GM18507 (cell line): ENCODE measurements around the gene ELOF1.
"Not testable (repeated sequence)": the region's sequence is repeated elsewhere in the genome, so short reads cannot be mapped to it uniquely, and the experiment has no call there.

Experiments
- DNase-seq: peaks from one replicate; pipeline ENCODE4 v3.0.0; 2011; ENCODE audit warnings: low read depth; ENCODE audit not compliant: insufficient read length; ENCODE audit errors: extremely low spot score
- FAIRE-seq: peaks from 2 replicates; lab custom pipeline; 2011; peaks lifted over from hg19 to GRCh38; lab: Jason Lieb, UNC

The ELOF1 gene

DNA sequence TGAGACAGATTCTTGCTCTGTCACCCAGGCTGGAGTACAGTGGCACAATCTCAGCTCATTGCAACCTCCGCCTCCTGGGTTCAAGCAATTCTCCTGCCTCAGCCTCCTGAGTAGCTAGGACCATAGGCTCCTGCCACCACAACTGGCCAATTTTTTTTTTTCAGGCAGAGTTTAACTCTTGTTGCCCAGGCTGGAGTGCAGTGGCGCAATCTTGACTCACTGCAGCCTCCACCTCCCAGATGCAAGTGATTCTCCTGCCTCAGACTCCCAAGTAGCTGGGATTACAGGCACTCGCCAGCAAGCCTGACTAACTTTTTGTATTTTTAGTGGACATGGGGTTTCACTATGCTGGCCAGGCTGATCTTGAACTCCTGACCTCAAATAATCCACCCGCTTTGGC, 14.7 kb upstream of the ELOF1 start:
- not testable (repeated sequence) for DNase-seq, FAIRE-seq

- not testable (repeated sequence) for FAIRE-seq
These were observed 14.3 kb upstream of the ELOF1 start for GRCh38 chr19:11573354-11573753.

DNA sequence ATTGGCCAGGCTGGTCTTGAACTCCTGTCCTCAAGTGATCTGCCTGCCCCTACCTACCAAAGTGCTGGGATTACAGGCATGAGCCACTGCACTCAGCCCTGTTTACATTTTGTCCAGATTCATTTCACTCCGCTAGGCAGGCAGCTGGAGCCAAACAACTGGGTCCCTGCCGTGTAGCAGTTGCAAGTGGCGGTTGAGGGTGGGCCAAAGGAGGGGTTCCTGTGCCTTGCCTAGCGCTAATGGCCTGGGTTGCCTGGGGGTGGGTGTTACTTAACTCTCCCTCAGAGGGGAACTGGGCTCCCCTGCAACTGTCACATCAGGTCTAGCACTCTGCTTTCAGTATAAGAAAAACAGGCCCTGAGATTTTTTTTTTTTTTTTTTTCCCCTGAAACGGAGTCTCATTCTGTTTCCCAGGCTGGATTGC, 11.0 kb upstream of the ELOF1 start:
- DNase-seq, result no peak
- no peak for FAIRE-seq

More at GRCh38 chr19:11573354-11573753, 14.3 kb upstream of the ELOF1 start:
- DNase-seq, result not testable (repeated sequence)

- FAIRE-seq (no peak), DNase-seq (no peak)
These were observed 7.1 kb upstream of the ELOF1 start for GRCh38 chr19:11566164-11566563.

DNA sequence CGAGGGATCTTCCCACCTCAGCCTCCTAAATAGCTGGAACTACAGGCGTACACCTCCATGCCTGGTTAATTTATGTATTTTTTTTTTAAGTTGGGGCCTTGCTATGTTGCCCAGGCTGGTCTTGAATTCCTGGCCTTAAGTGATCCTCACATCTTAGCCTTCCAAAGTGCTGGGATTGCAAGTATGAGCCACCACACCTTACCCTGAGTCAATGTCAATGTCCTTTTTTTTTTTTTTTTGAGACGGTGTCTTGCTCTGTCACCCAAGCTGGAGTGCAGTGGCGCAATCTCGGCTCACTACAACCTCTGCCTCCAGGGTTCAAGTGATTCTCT, 6.6 kb upstream of the ELOF1 start:
- FAIRE-seq, DNase-seq: not testable (repeated sequence)

DNA sequence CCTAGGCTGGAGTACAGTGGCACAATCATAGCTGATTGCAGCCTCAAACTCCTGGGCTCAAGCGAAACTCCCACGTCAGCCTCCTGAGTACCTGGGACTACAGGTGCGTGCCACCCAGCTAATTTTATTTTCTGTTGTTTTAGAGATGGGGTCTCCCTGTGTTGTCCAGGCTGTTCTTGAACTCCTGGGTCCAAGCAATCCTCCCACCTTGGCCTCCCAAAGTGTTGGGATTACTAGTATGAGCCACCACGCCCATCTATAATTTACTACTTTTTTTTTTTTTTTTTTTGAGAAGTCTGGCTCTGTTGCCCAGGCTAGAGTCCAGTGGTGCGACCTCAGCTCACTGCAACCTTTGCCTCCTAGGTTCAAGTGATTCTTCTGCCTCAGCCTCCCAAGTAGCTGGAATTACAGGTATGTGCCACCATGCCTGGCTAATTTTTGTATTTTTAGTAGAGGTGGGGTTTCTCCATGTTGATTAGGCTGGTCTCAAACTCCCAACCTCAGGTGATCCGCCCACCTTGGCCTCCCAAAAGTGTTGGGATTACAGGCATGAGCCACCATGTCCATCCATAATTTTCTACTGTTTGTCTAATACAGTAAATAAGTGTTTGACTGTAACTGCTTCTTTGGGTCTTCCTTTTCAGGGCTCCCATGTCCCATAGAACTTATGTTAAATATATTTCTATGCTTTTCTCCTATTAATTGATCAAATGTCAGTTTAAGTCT, 5.2 kb upstream of the ELOF1 start:
- FAIRE-seq, DNase-seq: not testable (repeated sequence)

DNA sequence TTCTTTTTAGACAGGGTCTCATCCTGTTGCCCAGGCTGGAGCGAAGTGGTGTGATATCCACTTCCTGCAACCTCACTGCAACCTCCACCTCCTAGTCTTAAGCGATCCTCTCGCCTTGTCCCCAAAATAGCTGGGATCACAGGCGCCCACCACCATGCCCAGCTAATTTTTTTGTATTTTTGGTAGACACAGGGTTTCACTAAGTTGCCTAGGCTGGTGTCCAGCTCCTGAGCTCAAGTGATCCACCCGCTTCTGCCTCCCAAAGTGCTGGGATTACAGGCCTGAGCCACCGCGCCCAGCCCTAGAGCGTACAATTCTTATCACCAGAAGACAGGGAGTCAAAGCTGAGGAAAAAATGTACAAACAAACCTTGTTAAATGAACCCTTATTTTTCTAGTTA, 4.5 kb upstream of the ELOF1 start:
- no peak for DNase-seq
- FAIRE-seq, result no peak

GRCh38 chr19:11560404-11561051, 1.5 kb upstream of the ELOF1 start:
- FAIRE-seq (peak; percentile 88), DNase-seq (peak; percentile 46)

- DNase-seq (no peak), FAIRE-seq (no peak)
These were observed 2.2 kb downstream of the ELOF1 start for GRCh38 chr19:11556634-11557420.

DNA sequence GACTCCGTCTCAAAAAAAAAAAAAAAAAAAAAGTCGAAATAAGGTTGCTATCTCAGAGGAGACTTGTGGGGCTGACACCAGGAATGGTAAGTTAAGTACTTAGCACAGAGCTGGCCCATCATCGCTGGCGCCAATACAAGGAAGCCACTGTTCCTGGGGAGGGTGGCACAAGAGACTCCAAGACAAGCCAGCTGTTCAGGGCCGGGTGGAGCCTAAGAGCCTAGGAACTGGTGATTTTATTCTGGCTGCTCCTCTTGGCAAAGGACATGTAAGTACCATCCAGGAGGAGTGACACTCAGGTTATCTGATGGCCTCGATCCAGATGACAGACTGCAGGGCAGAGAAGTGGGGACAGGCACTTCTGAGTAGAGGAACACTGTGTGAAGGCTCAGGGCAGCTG, 3.8 kb downstream of the ELOF1 start:
- no peak for FAIRE-seq

DNA sequence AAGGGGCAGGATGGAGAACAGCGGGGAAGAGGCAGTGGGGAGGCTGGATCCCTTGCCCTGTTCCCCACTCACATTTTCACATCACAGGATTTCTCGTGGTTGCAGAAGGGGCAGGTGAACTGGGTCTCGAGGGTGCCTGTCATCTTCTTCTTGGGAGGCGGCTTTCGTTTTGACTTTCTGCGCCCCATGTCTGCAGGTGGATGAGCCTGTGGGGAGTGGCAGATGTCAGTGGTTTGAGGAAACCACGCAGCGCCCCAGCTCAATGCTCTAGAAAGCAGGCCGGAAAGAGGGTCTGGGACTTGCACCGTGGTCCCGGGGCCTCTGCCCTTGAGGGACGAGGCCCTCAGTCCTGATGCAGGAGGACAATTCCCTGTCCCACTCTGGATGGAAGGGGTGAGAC, 4.9 kb downstream of the ELOF1 start:
- peak; percentile 85 for FAIRE-seq

More for the DNA sequence above, 3.8 kb downstream of the ELOF1 start:
- DNase-seq, result no peak

GRCh38 chr19:11552666-11553372, 6.2 kb downstream of the ELOF1 start:
- no peak for DNase-seq
- no peak for FAIRE-seq

More for the DNA sequence above, 4.9 kb downstream of the ELOF1 start:
- no peak for DNase-seq

DNA sequence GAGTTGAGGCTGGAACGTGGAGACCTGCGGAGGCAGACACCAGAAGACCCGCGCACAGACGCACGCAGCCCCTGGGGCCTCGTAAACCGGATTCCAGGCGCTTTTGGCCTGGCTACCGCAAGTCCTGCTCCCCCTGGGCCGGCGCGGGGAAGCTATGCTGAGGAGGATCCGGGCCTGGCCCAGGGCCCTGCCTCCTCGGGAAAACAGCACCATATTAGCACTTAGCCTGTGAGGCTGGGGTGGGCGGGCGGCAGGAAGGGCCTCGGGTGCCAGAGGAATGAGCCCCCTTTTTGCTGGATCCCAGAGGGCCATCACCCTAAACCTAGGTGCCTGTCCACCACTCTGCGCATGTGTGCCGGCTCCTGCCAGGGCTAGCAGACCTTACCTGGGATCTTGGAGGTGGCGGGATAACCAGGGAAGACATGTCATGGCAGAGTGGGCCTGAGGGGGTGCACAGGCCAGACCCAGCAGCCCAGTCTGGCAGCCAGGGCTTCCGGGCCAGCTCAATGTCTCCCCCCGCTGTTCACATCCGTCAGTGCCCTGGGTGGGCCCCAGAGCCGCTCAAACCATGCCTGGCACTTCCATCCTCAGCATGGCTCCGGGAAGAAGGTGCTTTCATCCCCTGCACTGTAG, 7.3 kb downstream of the ELOF1 start:
- DNase-seq (no peak), FAIRE-seq (no peak)

DNA sequence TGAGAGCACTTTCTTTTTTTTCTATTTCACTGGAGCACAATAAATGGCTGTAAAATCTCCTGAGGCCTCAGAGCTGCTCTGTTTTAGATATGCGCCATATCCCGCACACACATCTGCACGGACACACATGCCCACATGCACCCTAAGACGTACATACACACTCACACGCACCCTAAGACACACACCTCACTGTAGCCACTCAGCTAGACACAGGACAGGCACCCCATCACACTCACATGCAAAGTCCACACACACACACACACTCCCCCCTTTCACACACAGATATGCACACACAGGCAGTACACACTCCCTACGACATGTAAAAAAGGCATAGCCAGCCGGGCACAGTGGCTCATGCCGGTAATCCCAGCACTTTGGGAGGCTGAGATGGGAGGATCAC, 8.8 kb downstream of the ELOF1 start:
- DNase-seq (no peak), FAIRE-seq (no peak)

DNA sequence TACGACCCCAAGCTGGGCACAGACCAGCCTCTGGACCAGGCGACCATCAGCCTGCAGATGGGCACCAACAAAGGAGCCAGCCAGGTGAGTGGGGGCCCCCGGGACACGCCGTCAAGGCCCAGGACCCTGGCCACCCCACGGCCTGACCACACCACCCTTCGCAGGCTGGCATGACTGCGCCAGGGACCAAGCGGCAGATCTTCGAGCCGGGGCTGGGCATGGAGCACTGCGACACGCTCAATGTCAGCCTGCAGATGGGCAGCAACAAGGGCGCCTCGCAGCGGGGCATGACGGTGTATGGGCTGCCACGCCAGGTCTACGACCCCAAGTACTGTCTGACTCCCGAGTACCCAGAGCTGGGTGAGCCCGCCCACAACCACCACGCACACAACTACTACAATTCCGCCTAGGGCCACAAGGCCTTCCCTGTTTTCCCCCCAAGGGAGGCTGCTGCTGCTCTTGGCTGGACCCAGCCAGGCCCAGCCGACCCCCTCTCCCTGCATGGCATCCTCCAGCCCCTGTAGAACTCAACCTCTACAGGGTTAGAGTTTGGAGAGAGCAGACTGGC, 9.6 kb downstream of the ELOF1 start:
- no peak for FAIRE-seq
- no peak for DNase-seq

DNA sequence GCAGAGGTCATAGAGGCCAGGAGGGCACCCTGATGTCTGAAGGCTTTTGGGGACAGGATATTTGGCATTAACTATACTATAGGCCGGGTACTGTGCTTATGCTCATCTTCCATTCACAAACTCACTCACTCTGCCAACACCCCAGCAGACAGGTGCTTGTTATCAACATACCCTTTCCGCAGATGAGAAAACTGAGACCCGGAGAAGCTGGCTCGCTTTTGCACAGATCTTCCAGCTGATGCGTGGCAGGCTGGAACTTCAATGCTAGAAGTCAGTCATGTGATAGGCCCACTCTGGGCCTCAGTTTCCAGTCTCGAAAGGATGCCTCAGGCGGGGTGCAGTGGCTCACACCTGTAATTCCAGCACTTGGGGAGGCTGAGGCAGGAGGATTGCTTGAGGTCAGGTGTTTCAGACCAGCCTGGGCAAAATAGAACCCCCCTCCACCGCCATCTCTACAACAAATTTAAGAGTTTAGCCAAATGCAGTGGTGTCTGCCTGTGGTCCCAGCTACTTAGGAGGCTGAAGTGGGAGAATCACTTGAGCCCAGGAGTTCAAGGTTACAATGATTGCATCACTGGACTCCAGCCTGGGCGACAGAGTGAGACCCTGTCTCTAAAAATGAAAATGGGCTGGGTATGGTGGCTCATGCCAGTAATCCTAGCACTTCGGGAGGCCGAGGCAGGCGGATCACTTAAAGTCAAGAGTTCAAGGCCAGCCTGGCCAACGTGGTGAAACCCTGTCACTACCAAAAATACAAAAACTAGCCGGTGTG, 10.9 kb downstream of the ELOF1 start:
- DNase-seq (no peak), FAIRE-seq (no peak)

GRCh38 chr19:11541238-11541637, 17.8 kb downstream of the ELOF1 start:
- peak; percentile 15 for FAIRE-seq
- DNase-seq, result no peak

DNA sequence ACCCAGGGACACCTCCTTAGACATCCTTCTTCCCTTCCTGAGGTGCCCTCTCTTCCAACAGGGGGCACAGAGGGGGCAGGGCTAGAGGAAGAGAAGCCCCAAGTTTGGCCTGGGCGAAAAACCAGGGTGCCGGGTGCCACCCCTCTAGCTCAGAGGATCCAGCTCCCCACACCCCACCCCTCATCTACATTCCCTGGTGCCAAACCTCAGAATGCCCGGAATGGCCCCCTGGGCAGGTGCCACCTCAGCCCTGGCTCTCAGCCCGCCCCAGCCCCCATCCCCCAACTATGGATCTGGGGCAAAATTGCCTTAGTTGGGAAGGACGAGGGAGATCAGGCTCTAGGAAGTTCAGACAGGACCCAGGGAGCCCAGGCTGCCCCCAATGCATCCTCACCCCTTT, 18.4 kb downstream of the ELOF1 start:
- FAIRE-seq, result no peak

More for the DNA sequence above, 18.4 kb downstream of the ELOF1 start:
- DNase-seq, result no peak
